AG10803 (cell line): ENCODE measurements around the gene STAC2.

Experiments used
- DNase-seq: peaks from one replicate; pipeline ENCODE4 v3.0.0; 2010; ENCODE audit warnings: low read depth
- H3K4me3 ChIP-seq: 2 replicates; pipeline ENCODE4 v1.5.1; 2011; ENCODE audit warnings: mild to moderate bottlenecking, low read length, control low read depth
- CTCF ChIP-seq: conservative IDR thresholded peaks from 2 replicates; pipeline ENCODE4 v1.5.1; 2011; ENCODE audit warnings: mild to moderate bottlenecking, low read length, control low read depth, inconsistent platforms

The STAC2 gene

GRCh38 chr17:39208893-39209292 is 16.9 kb downstream of the STAC2 start:
- no peak for DNase-seq
- no peak overlapping the region for H3K4me3 ChIP-seq
- TF ChIP-seq CTCF = no peak

- no peak for TF ChIP-seq CTCF
- DNase-seq = no peak
- H3K4me3 ChIP-seq = no peak overlapping the region
Observed at GRCh38 chr17:39208136-39208535, 17.6 kb downstream of the STAC2 start.

GRCh38 chr17:39205112-39205526 is 20.6 kb downstream of the STAC2 start:
- DNase-seq = no peak
- no peak for TF ChIP-seq CTCF
- no peak overlapping the region for H3K4me3 ChIP-seq

- TF ChIP-seq CTCF = no peak
- no peak overlapping the region for H3K4me3 ChIP-seq
- no peak for DNase-seq
Observed at GRCh38 chr17:39204245-39204644, 21.5 kb downstream of the STAC2 start.

- H3K4me3 ChIP-seq = peak overlapping the region; percentile 79
- no peak for TF ChIP-seq CTCF
- DNase-seq = no peak
Observed at GRCh38 chr17:39200957-39201510, 24.7 kb downstream of the STAC2 start.

GRCh38 chr17:39200070-39200879 is 25.5 kb downstream of the STAC2 start, which contains the start of gene RPL19:
RPL19 (plus strand) TSS chr17:39200283; CDS start chr17:39200345, 62 bp downstream.
- peak; percentile 34 for DNase-seq
- TF ChIP-seq CTCF = no peak
- H3K4me3 ChIP-seq = peak within 1 kb of the TSS; percentile 79

- H3K4me3 ChIP-seq = peak overlapping the region; percentile 79
- peak; percentile 94 for DNase-seq
- TF ChIP-seq CTCF = no peak
Observed at GRCh38 chr17:39199820-39200069, 26.0 kb downstream of the STAC2 start.
